CD4-positive, alpha-beta T cell treated with Interleukin-12 subunit alpha and Interleukin-12 subunit beta, for 1 hour (primary cell): ENCODE measurements around the gene RNASE11.
"Not testable (repeated sequence)": the region's sequence is repeated elsewhere in the genome, so short reads cannot be mapped to it uniquely, and the experiment has no call there.

ENCODE experiments used
- DNase-seq: peaks from one replicate; pipeline ENCODE4 v3.0.0-alpha.2; 2020

The RNASE11 gene

GRCh38 chr14:20587489-20588154 lies at the start of gene RNASE11:
RNASE11 (minus strand) TSS chr14:20588001.
- no peak for DNase-seq

DNA sequence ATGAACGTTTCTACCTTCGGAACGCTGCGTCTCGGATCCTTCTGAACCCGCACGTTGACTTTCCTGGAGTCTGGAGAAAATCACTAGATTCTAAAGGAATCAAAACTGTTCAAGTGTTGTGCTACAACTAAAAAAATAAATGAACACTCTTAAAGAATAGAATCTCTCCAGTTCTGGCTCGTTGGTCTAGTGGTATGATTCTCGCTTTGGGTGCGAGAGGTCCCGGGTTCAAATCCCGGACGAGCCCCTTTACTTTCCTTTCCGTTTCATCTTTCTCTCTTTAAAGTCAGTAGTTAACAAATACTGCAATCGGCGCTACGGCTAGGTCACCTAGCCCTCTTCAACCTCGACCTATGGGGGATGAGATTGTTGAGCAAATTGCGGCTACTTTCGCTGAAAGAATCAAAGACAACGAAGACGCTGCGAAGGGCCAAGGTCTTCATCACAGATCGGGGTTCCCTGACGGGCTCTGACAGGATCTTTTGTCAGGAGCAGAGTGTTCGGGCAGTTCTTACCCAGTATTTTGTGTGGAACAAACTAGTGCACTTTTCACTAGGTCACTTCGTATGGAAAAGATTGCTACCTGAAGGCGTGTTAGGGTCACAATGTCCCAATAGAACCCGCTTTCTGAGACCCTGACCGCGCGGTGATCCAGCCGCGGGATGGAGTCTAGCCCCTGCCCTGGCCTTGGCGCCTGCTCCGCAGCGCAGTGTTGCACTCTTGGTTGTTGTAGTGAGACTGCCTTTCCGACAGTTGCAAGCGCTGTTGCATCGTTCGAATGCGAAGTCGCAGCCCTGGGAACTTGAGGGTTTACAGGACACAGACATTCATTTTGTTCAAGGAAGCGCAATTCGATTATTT lies 45.3 kb upstream of the RNASE11 start:
- DNase-seq = peak; percentile 83

DNA sequence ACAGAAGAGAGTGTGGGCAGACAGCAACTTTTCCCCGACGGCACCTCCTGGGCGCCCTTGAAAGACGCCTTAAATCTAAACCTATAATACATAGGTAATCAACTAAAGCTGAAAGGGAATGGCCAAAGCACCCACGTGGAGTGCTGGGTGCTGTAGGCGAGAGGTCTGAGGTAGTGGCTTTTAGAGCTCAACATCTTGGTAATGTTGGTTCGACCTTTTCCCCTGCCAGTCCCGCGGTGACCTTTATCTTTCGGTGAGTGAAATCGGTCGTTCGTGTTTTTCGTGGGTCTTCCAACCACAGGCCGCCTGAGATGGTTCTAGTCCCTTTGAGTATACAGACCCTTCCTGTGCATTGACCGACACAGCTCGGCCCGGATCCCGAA lies 44.6 kb upstream of the RNASE11 start:
- DNase-seq = no peak

GRCh38 chr14:20631880-20632389 lies 44.1 kb upstream of the RNASE11 start:
- no peak for DNase-seq

DNA sequence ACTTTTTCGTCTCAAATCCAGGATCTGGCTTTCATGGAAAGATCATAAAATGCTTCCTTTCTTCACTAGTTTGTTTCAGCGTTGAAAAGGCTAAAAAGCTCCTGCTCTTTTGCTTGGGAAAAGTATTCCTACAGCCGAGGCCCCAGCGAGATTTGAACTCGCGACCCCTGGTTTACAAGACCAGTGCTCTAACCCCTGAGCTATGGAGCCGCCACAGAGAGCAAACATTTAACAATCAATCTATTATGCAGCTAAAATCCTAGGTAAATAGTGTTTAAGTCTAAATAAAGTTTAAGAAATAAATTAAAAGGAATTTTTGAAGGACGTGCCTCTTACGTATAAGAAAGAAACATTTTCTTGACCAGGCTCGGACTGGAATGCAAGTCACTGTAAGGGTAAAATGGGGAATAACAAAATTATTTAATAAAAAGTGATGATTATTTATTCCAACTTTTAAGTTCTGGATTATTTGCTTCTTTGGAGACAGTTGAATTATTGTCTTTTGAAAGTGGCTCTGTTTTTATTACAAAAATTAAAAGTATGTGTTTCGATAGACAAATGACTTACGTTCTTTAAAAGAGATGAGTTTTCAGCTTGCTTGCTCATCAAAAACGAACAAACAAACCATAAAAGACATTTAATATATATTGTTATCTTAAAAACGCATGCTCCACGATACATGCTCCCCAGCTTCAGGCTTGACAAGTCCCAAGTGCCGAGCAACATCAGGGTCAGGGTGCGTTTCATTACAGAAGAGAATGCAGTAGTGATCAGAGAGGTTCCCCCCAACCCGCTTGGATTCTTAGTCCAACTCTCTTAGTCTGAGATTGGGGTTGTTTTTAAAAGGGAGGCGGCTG lies 43.5 kb upstream of the RNASE11 start:
- peak; percentile 74 for DNase-seq

DNA sequence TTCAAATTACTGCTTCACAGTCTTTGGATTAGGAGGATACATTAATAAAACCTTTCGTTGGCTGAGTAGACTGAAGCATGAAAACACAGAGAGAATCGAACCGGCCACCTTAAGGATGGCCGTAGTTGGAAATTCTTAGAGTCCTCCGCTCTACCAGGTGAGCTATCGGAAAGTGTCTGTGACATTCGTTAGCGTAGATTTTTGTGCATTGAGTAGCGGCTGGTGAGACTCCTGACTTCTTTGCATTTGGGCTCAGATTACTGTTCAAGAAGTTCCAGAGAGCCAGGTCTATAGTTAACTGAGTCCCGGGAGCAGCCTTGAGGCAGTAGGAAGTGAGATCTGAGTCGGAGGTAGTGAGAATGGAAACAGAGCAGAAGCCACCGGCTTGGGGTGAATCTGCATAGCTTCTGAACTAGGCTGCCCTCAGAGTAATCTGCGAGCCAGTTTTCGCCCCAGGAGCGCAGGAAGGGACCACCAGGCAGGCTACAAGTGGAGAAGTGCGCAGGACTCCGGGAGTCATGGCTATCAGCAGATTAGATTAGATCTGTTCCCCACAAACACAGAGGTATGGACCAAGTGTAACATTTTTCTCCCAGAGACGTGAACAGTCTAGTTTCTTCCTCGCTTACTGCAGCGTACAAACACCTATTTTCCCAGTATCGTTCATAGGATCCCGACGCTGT lies 42.7 kb upstream of the RNASE11 start:
- DNase-seq = peak; percentile 66

GRCh38 chr14:20628063-20628854 lies 40.5 kb upstream of the RNASE11 start:
- no peak for DNase-seq

- no peak for DNase-seq
Observed at GRCh38 chr14:20627346-20628027, 39.7 kb upstream of the RNASE11 start.

GRCh38 chr14:20626274-20626673 lies 38.5 kb upstream of the RNASE11 start:
- DNase-seq = no peak

GRCh38 chr14:20624495-20625070 lies 36.8 kb upstream of the RNASE11 start:
- DNase-seq = peak; percentile 62

GRCh38 chr14:20623798-20624197 lies 36.0 kb upstream of the RNASE11 start:
- no peak for DNase-seq

- DNase-seq = no peak
Observed at GRCh38 chr14:20622816-20623291, 35.1 kb upstream of the RNASE11 start.

DNA sequence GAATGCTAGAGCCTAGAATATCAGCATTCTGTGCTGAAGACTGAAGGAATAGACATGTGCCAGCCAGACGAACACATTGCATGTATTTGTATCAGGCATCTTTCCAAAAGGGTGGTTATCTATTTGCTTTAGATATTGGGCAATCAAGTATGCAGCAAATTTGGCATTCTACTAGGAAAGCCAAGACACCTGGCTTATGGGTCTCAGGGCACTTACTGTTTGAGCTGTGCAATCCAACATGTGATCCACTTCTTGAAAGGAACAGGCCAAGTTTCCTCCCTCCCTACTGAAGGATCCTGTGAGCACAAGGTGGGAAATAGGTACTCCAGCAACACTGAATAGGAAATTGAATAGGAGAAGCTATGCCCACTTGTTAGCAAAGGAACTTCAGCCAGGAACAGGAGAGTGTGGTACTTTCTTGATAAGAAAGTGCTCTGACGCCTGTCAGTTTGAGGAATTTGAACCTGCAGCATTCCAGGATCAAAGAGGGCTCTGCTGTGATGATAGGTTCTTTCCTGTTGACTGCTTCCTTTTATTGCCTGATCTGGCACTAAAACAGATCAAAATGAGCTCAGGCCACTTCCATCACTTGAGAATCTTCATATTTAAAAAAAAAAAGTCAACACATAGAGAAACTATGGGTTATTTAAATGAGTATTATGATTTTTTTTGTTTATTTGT lies 33.1 kb upstream of the RNASE11 start:
- DNase-seq = no peak

DNA sequence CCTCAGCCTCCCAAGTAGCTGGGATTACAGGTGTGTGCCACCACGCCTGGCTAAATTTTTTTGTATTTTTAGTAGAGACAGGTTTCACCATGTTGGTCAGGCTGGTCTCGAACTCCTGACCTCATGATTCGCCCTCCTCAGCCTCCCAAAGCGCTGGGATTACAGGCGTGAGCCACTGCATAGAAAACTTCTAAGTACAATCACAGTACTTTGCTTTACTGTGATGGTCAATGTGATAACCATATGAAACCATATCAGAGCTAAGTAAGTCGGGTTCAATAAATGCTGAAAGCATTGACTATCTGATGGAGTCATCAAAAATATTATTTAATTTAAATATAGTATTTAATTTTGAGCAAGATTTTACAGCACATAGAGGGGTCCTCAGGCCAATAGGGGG lies 31.9 kb upstream of the RNASE11 start:
- DNase-seq = not testable (repeated sequence)

- DNase-seq = no peak
Observed at GRCh38 chr14:20618271-20618749, 30.5 kb upstream of the RNASE11 start.

GRCh38 chr14:20617138-20618003 lies 29.6 kb upstream of the RNASE11 start:
- DNase-seq = no peak

GRCh38 chr14:20615996-20616395 lies 28.2 kb upstream of the RNASE11 start:
- no peak for DNase-seq

DNA sequence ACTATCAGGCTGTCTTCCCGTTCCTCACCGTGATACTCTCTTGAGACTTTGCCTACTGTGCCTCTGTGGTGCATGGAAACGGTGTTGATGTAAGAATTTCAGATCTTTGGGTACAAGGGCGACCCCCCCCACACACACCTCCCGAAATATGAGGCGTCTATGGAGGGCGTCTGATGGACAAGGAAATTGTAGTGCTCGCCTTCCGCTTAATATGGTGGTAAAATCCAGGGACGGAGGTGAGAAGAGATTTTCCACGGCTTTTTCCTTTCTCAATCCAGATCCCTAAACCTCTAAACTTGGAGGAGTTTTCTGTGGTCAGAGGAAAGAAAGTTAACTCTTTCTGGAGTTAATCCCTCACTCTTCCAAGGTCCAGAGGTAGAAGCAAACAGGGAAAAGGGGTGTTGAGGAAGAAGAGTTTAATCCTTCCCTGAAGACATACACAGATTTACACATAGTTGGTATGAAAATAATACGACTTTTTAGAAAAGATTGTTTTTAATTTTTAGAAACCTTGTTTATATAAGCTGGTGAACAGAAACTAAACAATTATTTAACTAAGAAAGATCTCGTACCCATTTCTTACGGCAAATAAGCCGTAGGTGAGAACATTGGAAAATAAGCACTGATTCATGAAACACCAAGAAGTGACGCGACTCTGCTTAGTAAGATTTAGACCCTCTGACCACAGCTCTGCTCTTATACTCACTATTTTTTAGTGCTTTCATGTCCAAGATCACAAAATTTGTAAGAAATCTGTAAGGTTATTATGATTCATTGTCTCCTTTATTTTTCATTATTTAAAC lies 26.4 kb upstream of the RNASE11 start:
- DNase-seq = no peak
